Natural killer cell (primary cell): ENCODE results near the gene SCARB1. TPM values are rescaled to one million over a fixed set of nuclear protein-coding genes. Genes with fewer than 3 reads are reported as not detected.

Experiments used
- ATAC-seq, 3 donors: fragments of 150-1000 bp in 2 of 3; fragments of 200-7000 bp in 1 of 3; cut with Tn5 transposase; 1 replicate in 1 of 3; 2 replicates in 2 of 3; pipeline ENCODE4 v1.10.0; 2021; ENCODE audit warnings: mild to moderate bottlenecking in 2 of 3, moderate library complexity in 2 of 3
- DNase-seq, 2 donors: peaks; one replicate each; pipeline versions ENCODE4 v3.0.0 to v3.0.0-alpha.2; 2013 to 2021; ENCODE audit warnings: mixed read lengths in 1 of 2
- H3K27ac ChIP-seq: one replicate; pipeline ENCODE4 v1.5.1; 2013; ENCODE audit warnings: mild to moderate bottlenecking, low read length
- H3K27me3 ChIP-seq: one replicate; pipeline ENCODE4 v1.6.1; 2013; ENCODE audit warnings: low read length; ENCODE audit not compliant: control insufficient read depth, insufficient read depth
- H3K36me3 ChIP-seq: one replicate; pipeline ENCODE4 v1.6.1; 2013; ENCODE audit warnings: low read length; ENCODE audit not compliant: control insufficient read depth, insufficient read depth
- H3K4me1 ChIP-seq: one replicate; pipeline ENCODE4 v1.6.1; 2013; ENCODE audit warnings: low read length; ENCODE audit not compliant: control insufficient read depth, insufficient read depth
- H3K4me3 ChIP-seq: one replicate; pipeline ENCODE4 v1.5.1; 2013; ENCODE audit warnings: low read length
- H3K9me3 ChIP-seq: one replicate; pipeline ENCODE4 v1.6.1; 2013; ENCODE audit warnings: low read length; ENCODE audit not compliant: control insufficient read depth, insufficient read depth
- H3K27ac Mint-ChIP-seq, 2 donors: one replicate each; pipeline ENCODE4 v1.8.0; 2022; ENCODE audit warnings: mild to moderate bottlenecking in 2 of 2, mixed read lengths in 2 of 2, moderate library complexity in 1 of 2
- H3K27me3 Mint-ChIP-seq, 2 donors: one replicate each; pipeline ENCODE4 v1.8.0; 2022; ENCODE audit warnings: low read depth in 2 of 2, mixed read lengths in 2 of 2
- H3K36me3 Mint-ChIP-seq: one replicate; pipeline ENCODE4 v1.8.0; 2022; ENCODE audit warnings: mixed read lengths
- H3K4me1 Mint-ChIP-seq, 2 donors: one replicate each; pipeline ENCODE4 v1.8.0; 2022; ENCODE audit warnings: mixed read lengths in 2 of 2
- H3K4me3 Mint-ChIP-seq: one replicate; pipeline ENCODE4 v1.8.0; 2022; ENCODE audit warnings: mild to moderate bottlenecking, moderate library complexity, mixed read lengths
- H3K9me3 Mint-ChIP-seq, 2 donors: one replicate each; pipeline ENCODE4 v1.8.0; 2022; ENCODE audit warnings: mixed read lengths in 2 of 2
- WGBS: methylation state at CpG from one replicate; pipeline ENCODE4 v1.1.7; 2013; ENCODE audit warnings: missing lambda C conversion rate; ENCODE audit not compliant: insufficient coverage; 5-methylcytosine and 5-hydroxymethylcytosine counted together
- intact Hi-C: fragments of 100-400 bp; cut with micrococcal nuclease; formaldehyde crosslinking; loops from one replicate; pipeline ENCODE4 v1.14.2; 2022
- total RNA-seq, 4 donors: library from RNA; stranded (reverse); fragments of 120-200 nt in 1 of 4; gene quantifications; one replicate each; pipeline versions ENCODE4 v1.2.3 to v1.2.4, GENCODE V29; 2013 to 2022
- TF ChIP-seq, protein P1 (sequence below): fragments of 200-600 bp; IDR thresholded peaks from one replicate; pipeline ENCODE4 v1.8.0; 2022; ENCODE audit warnings: antibody characterized with exemption

The SCARB1 gene
- total RNA-seq, 3 donors from 2014 or later (not counting 1 experiment from before 2014, with no cell fraction given): 1.1 to 2.7 (median 1.3) TPM

DNA sequence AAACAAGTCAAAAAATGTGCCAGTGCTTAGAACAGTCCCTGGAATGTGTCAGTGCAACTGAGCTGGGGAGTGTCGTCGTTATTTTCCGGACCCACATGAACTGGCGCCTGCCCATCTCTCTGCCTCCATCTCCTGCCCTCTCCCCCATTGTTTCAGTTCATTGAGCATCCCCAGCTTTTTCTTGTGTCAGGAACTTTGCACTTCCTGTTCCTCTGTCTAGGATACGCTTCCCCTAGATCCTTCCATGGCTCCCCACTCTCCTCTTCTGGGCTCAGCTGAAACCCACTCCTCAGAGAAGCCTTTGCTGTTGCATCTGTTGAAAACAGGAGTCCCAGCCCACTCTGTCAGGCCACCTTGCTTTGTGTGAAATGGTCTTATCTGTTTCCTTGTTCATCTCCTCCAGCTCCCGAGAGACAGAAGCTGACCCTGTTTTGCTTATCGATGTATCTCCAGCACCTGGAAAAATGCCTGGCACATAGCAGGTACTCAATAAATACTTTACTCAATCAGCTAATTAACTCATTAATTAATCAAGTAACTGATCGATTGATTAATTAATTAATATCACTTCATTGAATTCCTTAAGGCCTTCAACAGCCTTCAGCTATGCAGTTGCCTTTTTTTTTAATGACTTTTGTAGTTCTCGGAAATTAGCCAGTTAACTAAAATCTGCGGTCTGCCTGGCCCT is 2.7 kb upstream of the SCARB1 start:
- H3K27ac Mint-ChIP-seq: no peak overlapping the region
- ATAC-seq (no peak), DNase-seq (no peak)
- no peak overlapping the region for H3K27ac ChIP-seq
- intact Hi-C loops: no loop called here
- H3K4me3 ChIP-seq: no peak overlapping the region
- H3K4me1 Mint-ChIP-seq: peaks cover 0 to 28% of the 10 kb centered on the region in 2 donors
- H3K36me3 Mint-ChIP-seq: no peaks in the 10 kb centered on the region
- H3K9me3 Mint-ChIP-seq: no peaks in the 10 kb centered on the region
- H3K9me3 ChIP-seq: no peaks in the 10 kb centered on the region
- H3K27me3 Mint-ChIP-seq: peaks cover 22 to 23% of the 10 kb centered on the region in 2 donors
- 91% methylated on average over 10 of the region's 10 CpGs for WGBS
- TF ChIP-seq, protein P1, sequence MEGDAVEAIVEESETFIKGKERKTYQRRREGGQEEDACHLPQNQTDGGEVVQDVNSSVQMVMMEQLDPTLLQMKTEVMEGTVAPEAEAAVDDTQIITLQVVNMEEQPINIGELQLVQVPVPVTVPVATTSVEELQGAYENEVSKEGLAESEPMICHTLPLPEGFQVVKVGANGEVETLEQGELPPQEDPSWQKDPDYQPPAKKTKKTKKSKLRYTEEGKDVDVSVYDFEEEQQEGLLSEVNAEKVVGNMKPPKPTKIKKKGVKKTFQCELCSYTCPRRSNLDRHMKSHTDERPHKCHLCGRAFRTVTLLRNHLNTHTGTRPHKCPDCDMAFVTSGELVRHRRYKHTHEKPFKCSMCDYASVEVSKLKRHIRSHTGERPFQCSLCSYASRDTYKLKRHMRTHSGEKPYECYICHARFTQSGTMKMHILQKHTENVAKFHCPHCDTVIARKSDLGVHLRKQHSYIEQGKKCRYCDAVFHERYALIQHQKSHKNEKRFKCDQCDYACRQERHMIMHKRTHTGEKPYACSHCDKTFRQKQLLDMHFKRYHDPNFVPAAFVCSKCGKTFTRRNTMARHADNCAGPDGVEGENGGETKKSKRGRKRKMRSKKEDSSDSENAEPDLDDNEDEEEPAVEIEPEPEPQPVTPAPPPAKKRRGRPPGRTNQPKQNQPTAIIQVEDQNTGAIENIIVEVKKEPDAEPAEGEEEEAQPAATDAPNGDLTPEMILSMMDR: no peak
- H3K4me3 Mint-ChIP-seq: peak overlapping the region; percentile 13
- peaks cover 25% of the 10 kb centered on the region for H3K4me1 ChIP-seq
- no peaks in the 10 kb centered on the region for H3K36me3 ChIP-seq
- peaks cover 3% of the 10 kb centered on the region for H3K27me3 ChIP-seq

DNA sequence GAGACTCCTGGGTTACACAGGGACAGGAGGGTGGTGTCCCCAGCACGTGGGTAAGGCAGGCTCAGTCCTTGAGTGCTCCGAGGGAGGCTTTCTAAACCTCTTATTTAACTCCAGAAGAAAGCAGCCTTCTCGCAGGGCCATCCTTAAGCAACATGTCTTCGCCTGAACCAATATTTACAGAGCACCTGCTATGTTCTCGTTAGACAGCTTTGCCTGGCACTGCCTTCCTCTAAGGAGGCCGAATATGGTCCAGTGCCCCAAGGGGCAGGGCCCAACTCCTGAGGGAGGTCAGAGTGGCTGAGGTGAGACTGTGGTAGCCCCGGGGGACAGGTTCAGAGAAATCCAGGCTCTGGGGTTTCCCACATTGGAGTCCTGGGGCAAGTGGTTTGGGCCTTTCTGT is 2.1 kb upstream of the SCARB1 start:
- H3K36me3 Mint-ChIP-seq: no peaks in the 10 kb centered on the region
- H3K27me3 ChIP-seq: peaks cover 3% of the 10 kb centered on the region
- H3K4me1 ChIP-seq: peaks cover 25% of the 10 kb centered on the region
- H3K9me3 ChIP-seq: no peaks in the 10 kb centered on the region
- no peaks in the 10 kb centered on the region for H3K9me3 Mint-ChIP-seq
- peaks cover 17 to 22% of the 10 kb centered on the region in 2 donors for H3K27me3 Mint-ChIP-seq
- no peaks in the 10 kb centered on the region for H3K36me3 ChIP-seq
- TF ChIP-seq, protein P1: no peak
- ATAC-seq: no peak
- H3K4me3 Mint-ChIP-seq: no peak overlapping the region
- H3K27ac ChIP-seq: no peak overlapping the region
- no peak overlapping the region for H3K27ac Mint-ChIP-seq
- intact Hi-C loops: no loop called here
- no peak overlapping the region for H3K4me3 ChIP-seq
- DNase-seq: no peak
- WGBS: 89% methylated on average over 7 of the region's 7 CpGs
- peaks cover 0 to 28% of the 10 kb centered on the region in 2 donors for H3K4me1 Mint-ChIP-seq

DNA sequence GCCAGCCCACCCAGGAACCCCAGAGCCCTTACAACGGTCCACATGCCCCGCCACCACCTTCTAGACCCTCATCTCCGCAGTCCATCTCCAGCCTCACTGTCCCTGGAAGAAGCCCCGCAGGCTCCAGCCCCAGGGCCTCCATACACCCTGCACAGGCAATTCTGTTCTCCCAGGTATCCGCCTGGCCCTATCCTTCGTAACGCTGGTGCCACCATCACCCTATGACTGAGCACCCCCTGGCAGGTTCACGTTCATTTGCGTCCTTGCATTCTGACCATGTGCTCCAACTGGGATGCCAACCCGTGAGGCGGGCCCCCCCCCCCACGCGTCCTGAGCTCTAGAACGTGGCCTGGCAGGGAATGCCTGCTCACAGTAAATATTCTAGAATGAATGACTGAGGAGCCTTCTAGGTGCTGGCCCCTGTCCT is 675 bp upstream of the SCARB1 start:
- H3K27me3 ChIP-seq: peaks cover 3% of the 10 kb centered on the region
- H3K4me3 Mint-ChIP-seq: peak overlapping the region; percentile 79
- H3K9me3 Mint-ChIP-seq: no peaks in the 10 kb centered on the region
- H3K9me3 ChIP-seq: no peaks in the 10 kb centered on the region
- peaks cover 24% of the 10 kb centered on the region for H3K4me1 ChIP-seq
- H3K27ac ChIP-seq: no peak overlapping the region
- H3K27ac Mint-ChIP-seq: peak overlapping the region in 1 of 2 donors; percentile 85
- WGBS: 93% methylated on average over 14 of the region's 14 CpGs
- ATAC-seq (no peak), DNase-seq (no peak)
- H3K4me3 ChIP-seq: no peak overlapping the region
- TF ChIP-seq, protein P1: no peak
- no peaks in the 10 kb centered on the region for H3K36me3 Mint-ChIP-seq
- no peaks in the 10 kb centered on the region for H3K36me3 ChIP-seq
- intact Hi-C loops: no loop called here
- H3K4me1 Mint-ChIP-seq: peaks cover 0 to 28% of the 10 kb centered on the region in 2 donors
- H3K27me3 Mint-ChIP-seq: peaks cover 10 to 21% of the 10 kb centered on the region in 2 donors
